Measurements from ENCODE around the gene CERK.
"Not testable (repeated sequence)": the region's sequence is repeated elsewhere in the genome, so short reads cannot be mapped to it uniquely, and the experiment has no call there.

The CERK gene

GRCh38 chr22:46649141-46650077, 88.6 kb downstream of the CERK start:
- no peaks in the 10 kb centered on the region for H3K36me3 ChIP-seq (ENCODE audit: insufficient read depth, low read length)
- TF ChIP-seq EZH2 (IDR thresholded peaks at IDR 0.05) (no peak), POLR2AphosphoS5 (IDR thresholded peaks at IDR 0.05; ENCODE audit: borderline replicate concordance, low read depth, low read length) (no peak), FOXP2 (optimal IDR thresholded peaks at IDR 0.05; ENCODE audit: control extremely low read depth, extremely low read length, insufficient read depth) (no peak)
- no peaks in the 10 kb centered on the region for H3K9me3 ChIP-seq (ENCODE audit: low read depth, low read length)
- DNase-seq (ENCODE audit: low read depth, low spot score): no peak
- no peak overlapping the region for H3K4me3 ChIP-seq
- no peak overlapping the region for H3K27ac ChIP-seq
- no peak overlapping the region for H3K9ac ChIP-seq (ENCODE audit: insufficient read length)

GRCh38 chr22:46648225-46648820, 89.7 kb downstream of the CERK start:
- not testable (repeated sequence) for H3K9me3 ChIP-seq (ENCODE audit: low read depth, low read length); H3K9ac ChIP-seq (ENCODE audit: insufficient read length); H3K27ac ChIP-seq; H3K36me3 ChIP-seq (ENCODE audit: insufficient read depth, low read length); DNase-seq (ENCODE audit: low read depth, low spot score); H3K4me3 ChIP-seq

- Histone ChIP-seq H3K4me3 (no peak overlapping the region), H3K27ac (no peak overlapping the region), H3K9ac (ENCODE audit: insufficient read length) (no peak overlapping the region), H3K36me3 (ENCODE audit: insufficient read depth, low read length) (no peaks in the 10 kb centered on the region), H3K9me3 (ENCODE audit: low read depth, low read length) (no peaks in the 10 kb centered on the region)
- DNase-seq (ENCODE audit: low read depth, low spot score): no peak
- TF ChIP-seq FOXP2 (optimal IDR thresholded peaks at IDR 0.05; ENCODE audit: control extremely low read depth, extremely low read length, insufficient read depth) (no peak), POLR2AphosphoS5 (IDR thresholded peaks at IDR 0.05; ENCODE audit: borderline replicate concordance, low read depth, low read length) (no peak), EZH2 (IDR thresholded peaks at IDR 0.05) (no peak)
Observed at GRCh38 chr22:46646531-46647215, 91.4 kb downstream of the CERK start.

GRCh38 chr22:46642840-46643480, 95.1 kb downstream of the CERK start:
- H3K27ac ChIP-seq; H3K9ac ChIP-seq (ENCODE audit: insufficient read length); H3K4me3 ChIP-seq; H3K9me3 ChIP-seq (ENCODE audit: low read depth, low read length); DNase-seq (ENCODE audit: low read depth, low spot score); H3K36me3 ChIP-seq (ENCODE audit: insufficient read depth, low read length): not testable (repeated sequence)

- DNase-seq (ENCODE audit: low read depth, low spot score): no peak
- TF ChIP-seq FOXP2 (optimal IDR thresholded peaks at IDR 0.05; ENCODE audit: control extremely low read depth, extremely low read length, insufficient read depth) (no peak), EZH2 (IDR thresholded peaks at IDR 0.05) (no peak), POLR2AphosphoS5 (IDR thresholded peaks at IDR 0.05; ENCODE audit: borderline replicate concordance, low read depth, low read length) (no peak)
- Histone ChIP-seq H3K4me3 (no peak overlapping the region), H3K27ac (no peak overlapping the region), H3K9ac (ENCODE audit: insufficient read length) (no peak overlapping the region), H3K36me3 (ENCODE audit: insufficient read depth, low read length) (no peaks in the 10 kb centered on the region), H3K9me3 (ENCODE audit: low read depth, low read length) (no peaks in the 10 kb centered on the region)
Observed at GRCh38 chr22:46641811-46642266, 96.2 kb downstream of the CERK start.

GRCh38 chr22:46640293-46641055, 97.6 kb downstream of the CERK start:
- no peaks in the 10 kb centered on the region for H3K36me3 ChIP-seq (ENCODE audit: insufficient read depth, low read length)
- H3K27ac ChIP-seq: no peak overlapping the region
- H3K9ac ChIP-seq (ENCODE audit: insufficient read length): no peak overlapping the region
- no peak overlapping the region for H3K4me3 ChIP-seq
- DNase-seq (ENCODE audit: low read depth, low spot score): no peak
- TF ChIP-seq POLR2AphosphoS5 (IDR thresholded peaks at IDR 0.05; ENCODE audit: borderline replicate concordance, low read depth, low read length): no peak
- no peak for TF ChIP-seq EZH2 (IDR thresholded peaks at IDR 0.05)
- no peak for TF ChIP-seq FOXP2 (optimal IDR thresholded peaks at IDR 0.05; ENCODE audit: control extremely low read depth, extremely low read length, insufficient read depth)
- H3K9me3 ChIP-seq (ENCODE audit: low read depth, low read length): no peaks in the 10 kb centered on the region

GRCh38 chr22:46639843-46640242, 98.2 kb downstream of the CERK start:
- Histone ChIP-seq H3K27ac (no peak overlapping the region), H3K9ac (ENCODE audit: insufficient read length) (no peak overlapping the region), H3K36me3 (ENCODE audit: insufficient read depth, low read length) (no peaks in the 10 kb centered on the region), H3K9me3 (ENCODE audit: low read depth, low read length) (no peaks in the 10 kb centered on the region), H3K4me3 (no peak overlapping the region)
- DNase-seq (ENCODE audit: low read depth, low spot score): no peak
- TF ChIP-seq FOXP2 (optimal IDR thresholded peaks at IDR 0.05; ENCODE audit: control extremely low read depth, extremely low read length, insufficient read depth) (no peak), POLR2AphosphoS5 (IDR thresholded peaks at IDR 0.05; ENCODE audit: borderline replicate concordance, low read depth, low read length) (no peak), EZH2 (IDR thresholded peaks at IDR 0.05) (no peak)

Measured in SK-N-MC (cell line).